ENCODE measurements around the gene CDH4.

DNA sequence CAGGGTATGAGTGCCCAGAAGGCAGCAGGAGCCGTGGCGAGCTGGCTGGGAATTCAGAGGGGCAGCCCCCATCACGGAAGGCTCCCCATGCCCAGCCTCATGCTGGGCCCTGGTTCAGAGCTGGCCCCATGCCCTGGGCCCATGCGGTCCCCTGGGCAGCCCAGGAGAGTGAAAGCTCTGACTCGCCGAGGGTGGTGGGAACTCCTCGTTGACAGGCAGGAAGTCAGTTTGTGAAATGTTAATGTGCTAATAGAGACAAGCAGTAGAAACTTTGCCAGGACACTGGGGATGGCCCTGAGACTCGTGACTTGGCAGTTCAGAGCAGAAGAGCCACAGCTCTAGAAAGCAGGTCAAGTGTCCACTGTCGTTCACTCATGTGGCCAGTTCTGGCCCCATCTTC lies 460.6 kb downstream of the CDH4 start:
- TF ChIP-seq, protein P1, sequence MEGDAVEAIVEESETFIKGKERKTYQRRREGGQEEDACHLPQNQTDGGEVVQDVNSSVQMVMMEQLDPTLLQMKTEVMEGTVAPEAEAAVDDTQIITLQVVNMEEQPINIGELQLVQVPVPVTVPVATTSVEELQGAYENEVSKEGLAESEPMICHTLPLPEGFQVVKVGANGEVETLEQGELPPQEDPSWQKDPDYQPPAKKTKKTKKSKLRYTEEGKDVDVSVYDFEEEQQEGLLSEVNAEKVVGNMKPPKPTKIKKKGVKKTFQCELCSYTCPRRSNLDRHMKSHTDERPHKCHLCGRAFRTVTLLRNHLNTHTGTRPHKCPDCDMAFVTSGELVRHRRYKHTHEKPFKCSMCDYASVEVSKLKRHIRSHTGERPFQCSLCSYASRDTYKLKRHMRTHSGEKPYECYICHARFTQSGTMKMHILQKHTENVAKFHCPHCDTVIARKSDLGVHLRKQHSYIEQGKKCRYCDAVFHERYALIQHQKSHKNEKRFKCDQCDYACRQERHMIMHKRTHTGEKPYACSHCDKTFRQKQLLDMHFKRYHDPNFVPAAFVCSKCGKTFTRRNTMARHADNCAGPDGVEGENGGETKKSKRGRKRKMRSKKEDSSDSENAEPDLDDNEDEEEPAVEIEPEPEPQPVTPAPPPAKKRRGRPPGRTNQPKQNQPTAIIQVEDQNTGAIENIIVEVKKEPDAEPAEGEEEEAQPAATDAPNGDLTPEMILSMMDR (IDR thresholded peaks at IDR 0.05), result no peak
- TF ChIP-seq EP300 (IDR thresholded peaks at IDR 0.05) (no peak), POLR2AphosphoS5 (IDR thresholded peaks at IDR 0.05) (no peak), POLR2A (IDR thresholded peaks at IDR 0.05) (no peak)
